Tibial nerve (tissue), 4 donors: ENCODE data around the gene GALNS.

Source experiments
- EP300 ChIP-seq, 2 donors: sonication (generic); formaldehyde crosslinking; IDR thresholded peaks; one replicate each; pipeline ENCODE4 v1.6.1; 2017; ENCODE audit warnings: antibody characterized with exemption in 2 of 2, mild to moderate bottlenecking in 1 of 2
- POLR2A ChIP-seq, 2 donors: fragments of 450-650 bp; IDR thresholded peaks; one replicate each; pipeline ENCODE4 v1.6.1; 2017; ENCODE audit warnings: antibody characterized with exemption in 2 of 2, mild to moderate bottlenecking in 2 of 2, moderate library complexity in 2 of 2
- TF ChIP-seq, protein P1 (sequence below), 5 experiments: fragments of 200-600 bp in 3 of 5; fragments of 450-650 bp in 2 of 5; sonication (generic) in 3 of 5; IDR thresholded peaks; one replicate each; pipeline ENCODE4 v1.5.1; 2016 to 2019; ENCODE audit warnings: antibody characterized with exemption in 5 of 5, mild to moderate bottlenecking in 3 of 5, moderate library complexity in 2 of 5

DNA sequence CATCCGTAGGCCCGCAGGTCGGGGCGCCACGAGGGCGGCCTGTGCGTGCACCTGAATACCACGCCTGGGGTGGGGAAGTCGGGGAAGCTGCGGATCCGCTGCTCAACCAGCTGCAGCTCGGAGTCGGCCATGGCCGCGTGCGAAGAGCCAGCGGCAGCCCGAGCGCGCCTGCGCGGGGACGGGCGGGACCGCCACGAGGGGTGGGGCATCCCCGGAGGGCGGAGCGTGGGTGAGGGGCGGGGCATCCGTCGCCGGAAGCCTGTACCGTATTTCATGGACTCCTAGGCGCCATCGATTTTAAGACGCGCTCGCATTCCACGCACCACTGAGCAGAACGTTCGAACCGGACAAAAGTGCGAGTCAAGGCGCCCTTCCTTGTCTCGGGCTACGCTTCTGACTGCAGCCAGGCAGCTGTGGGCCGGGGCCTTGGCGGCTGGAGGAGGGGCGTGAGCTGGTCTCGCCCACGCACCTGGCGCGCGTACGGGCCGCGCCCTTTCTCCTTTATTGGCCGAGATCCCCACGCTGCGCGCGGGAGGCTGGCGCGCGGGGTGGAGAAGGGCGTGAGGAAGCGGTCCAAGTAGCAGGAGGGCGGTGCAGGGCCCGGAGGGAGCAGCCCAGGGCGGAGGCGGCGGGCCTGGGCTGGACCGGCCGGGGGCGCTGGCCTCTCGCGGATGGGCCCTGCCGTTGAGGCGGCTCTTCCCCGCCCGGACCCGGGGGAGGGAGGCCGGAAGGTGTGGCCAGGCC lies 44.8 kb downstream of the GALNS start, which contains the start of gene APRT:
- TF ChIP-seq, protein P1, sequence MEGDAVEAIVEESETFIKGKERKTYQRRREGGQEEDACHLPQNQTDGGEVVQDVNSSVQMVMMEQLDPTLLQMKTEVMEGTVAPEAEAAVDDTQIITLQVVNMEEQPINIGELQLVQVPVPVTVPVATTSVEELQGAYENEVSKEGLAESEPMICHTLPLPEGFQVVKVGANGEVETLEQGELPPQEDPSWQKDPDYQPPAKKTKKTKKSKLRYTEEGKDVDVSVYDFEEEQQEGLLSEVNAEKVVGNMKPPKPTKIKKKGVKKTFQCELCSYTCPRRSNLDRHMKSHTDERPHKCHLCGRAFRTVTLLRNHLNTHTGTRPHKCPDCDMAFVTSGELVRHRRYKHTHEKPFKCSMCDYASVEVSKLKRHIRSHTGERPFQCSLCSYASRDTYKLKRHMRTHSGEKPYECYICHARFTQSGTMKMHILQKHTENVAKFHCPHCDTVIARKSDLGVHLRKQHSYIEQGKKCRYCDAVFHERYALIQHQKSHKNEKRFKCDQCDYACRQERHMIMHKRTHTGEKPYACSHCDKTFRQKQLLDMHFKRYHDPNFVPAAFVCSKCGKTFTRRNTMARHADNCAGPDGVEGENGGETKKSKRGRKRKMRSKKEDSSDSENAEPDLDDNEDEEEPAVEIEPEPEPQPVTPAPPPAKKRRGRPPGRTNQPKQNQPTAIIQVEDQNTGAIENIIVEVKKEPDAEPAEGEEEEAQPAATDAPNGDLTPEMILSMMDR (IDR thresholded peaks at IDR 0.05) = peak; percentile 24 to 49 (median 35)
- TF ChIP-seq POLR2A (IDR thresholded peaks at IDR 0.05) (peak; percentile 54 to 79), EP300 (IDR thresholded peaks at IDR 0.05) (peak in 1 of 2 donors; percentile 94)
